GM23338 (cell line): ENCODE measurements around the gene TGFB1. TPM values are rescaled to one million over a fixed set of nuclear protein-coding genes. Genes with fewer than 3 reads are reported as not detected.

Experiments used
- ATAC-seq: fragments of 200-7000 bp; cut with Tn5 transposase; 3 replicates; pipeline ENCODE4 v1.9.1; 2020
- DNase-seq: peaks from one replicate; pipeline ENCODE4 v3.0.0-alpha.2; 2015; ENCODE audit warnings: low spot score
- H2AFZ ChIP-seq: fragments of 200-600 bp; sonication (generic); 2 replicates; pipeline ENCODE4 v1.8.0; 2016; ENCODE audit warnings: antibody characterized with exemption, mild to moderate bottlenecking, moderate library complexity
- H3F3A ChIP-seq: fragments of 200-600 bp; sonication (generic); replicated peaks from 2 replicates; pipeline ENCODE4 v1.8.0; 2017; ENCODE audit warnings: antibody characterized with exemption, mixed run types, low read depth
- H3K27ac ChIP-seq: fragments of 200-600 bp; sonication (generic); 2 replicates; pipeline ENCODE4 v1.6.1; 2016; ENCODE audit warnings: low read depth
- H3K27me3 ChIP-seq: fragments of 200-600 bp; sonication (generic); 2 replicates; pipeline ENCODE4 v1.8.0; 2016; ENCODE audit warnings: mild to moderate bottlenecking, mixed run types, moderate library complexity; ENCODE audit not compliant: insufficient read depth
- H3K36me3 ChIP-seq: fragments of 200-600 bp; sonication (generic); 2 replicates; pipeline ENCODE4 v1.8.0; 2016; ENCODE audit warnings: mild to moderate bottlenecking; ENCODE audit not compliant: insufficient read depth
- H3K4me1 ChIP-seq: fragments of 200-600 bp; sonication (generic); 2 replicates; pipeline ENCODE4 v1.8.0; 2016; ENCODE audit warnings: mild to moderate bottlenecking, moderate library complexity; ENCODE audit not compliant: insufficient read depth
- H3K4me2 ChIP-seq: fragments of 200-600 bp; sonication (generic); 2 replicates; pipeline ENCODE4 v1.7.1; 2017; ENCODE audit warnings: mixed run types
- H3K4me3 ChIP-seq: fragments of 200-600 bp; sonication (generic); 2 replicates; pipeline ENCODE4 v1.6.1; 2016; ENCODE audit warnings: mixed run types
- H3K79me2 ChIP-seq: fragments of 200-600 bp; sonication (generic); replicated peaks from 2 replicates; pipeline ENCODE4 v1.8.0; 2017; ENCODE audit warnings: mild to moderate bottlenecking; ENCODE audit not compliant: insufficient read depth
- H3K9me2 ChIP-seq: fragments of 200-600 bp; sonication (generic); 2 replicates; pipeline ENCODE4 v1.8.0; 2017; ENCODE audit not compliant: insufficient read depth
- H4K20me1 ChIP-seq: fragments of 200-600 bp; sonication (generic); replicated peaks from 2 replicates; pipeline ENCODE4 v1.8.0; 2017; ENCODE audit warnings: mild to moderate bottlenecking; ENCODE audit not compliant: insufficient read depth
- H3K27ac Mint-ChIP-seq: 2 replicates; pipeline ENCODE4 v1.8.0; 2020; ENCODE audit warnings: inconsistent platforms, mild to moderate bottlenecking, moderate library complexity, mixed read lengths
- H3K27me3 Mint-ChIP-seq: 3 replicates; pipeline ENCODE4 v1.8.0; 2022; ENCODE audit warnings: low read depth, mild to moderate bottlenecking, moderate library complexity, mixed read lengths, inconsistent platforms; ENCODE audit not compliant: insufficient read depth, poor library complexity
- H3K36me3 Mint-ChIP-seq: 3 replicates; pipeline ENCODE4 v1.8.0; 2021; ENCODE audit warnings: low read depth, mild to moderate bottlenecking, inconsistent platforms, moderate library complexity, mixed read lengths
- H3K4me1 Mint-ChIP-seq: 3 replicates; pipeline ENCODE4 v1.8.0; 2020; ENCODE audit warnings: mild to moderate bottlenecking, inconsistent platforms, mixed read lengths
- H3K4me3 Mint-ChIP-seq: 3 replicates; pipeline ENCODE4 v1.8.0; 2021; ENCODE audit warnings: moderate library complexity, mild to moderate bottlenecking, inconsistent platforms, mixed read lengths
- H3K9me3 Mint-ChIP-seq: 3 replicates; pipeline ENCODE4 v1.8.0; 2020; ENCODE audit warnings: moderate library complexity, mild to moderate bottlenecking, inconsistent platforms, mixed read lengths
- CREB1 ChIP-seq: fragments of 250-450 bp; sonication (Bioruptor Pico); IDR thresholded peaks from 2 replicates; pipeline ENCODE4 v1.5.0; 2020; ENCODE audit warnings: low read depth, mild to moderate bottlenecking, moderate library complexity
- CTCF ChIP-seq, 2 experiments: fragments of 200-600 bp in 1 of 2; sonication (generic) in 1 of 2; conservative IDR thresholded peaks; 2 replicates each; pipeline versions ENCODE4 v1.5.1 to v1.6.1; 2016 to 2017; ENCODE audit warnings: antibody characterized with exemption in 2 of 2, low read depth in 2 of 2, mild to moderate bottlenecking in 2 of 2, moderate library complexity in 1 of 2
- EZH2 ChIP-seq: fragments of 200-600 bp; sonication (generic); IDR thresholded peaks from one replicate; pipeline ENCODE4 v1.8.0; 2017; ENCODE audit warnings: antibody characterized with exemption, mild to moderate bottlenecking, low read depth; ENCODE audit not compliant: unreplicated experiment
- ZNF114 ChIP-seq: fragments of 250-450 bp; sonication (Bioruptor Pico); IDR thresholded peaks from 2 replicates; pipeline ENCODE4 v1.5.0; 2020; ENCODE audit warnings: mild to moderate bottlenecking, moderate library complexity
- polyA plus RNA-seq: library from polyadenylated mRNA; unstranded; fragments of >200 nt; fragmentation: Nextera tagmentation; extraction: Ambion mirVana; gene quantifications from 2 replicates; pipeline ENCODE4 v1.2.1, GENCODE V29; 2016
- total RNA-seq: library from RNA; depleted of rRNA; stranded (reverse); fragments of >200 nt; shearing (Covaris generic); gene quantifications from 2 replicates; pipeline ENCODE4 v1.2.3, GENCODE V29; 2014

Gene TGFB1
- total and polyA plus RNA-seq, 2 experiments from 2014 or later, result 0.99 to 7.9 TPM

- Histone ChIP-seq H3K4me3 (no peak overlapping the region), H2AFZ (no peak overlapping the region), H3K79me2 (peaks cover 6% of the 10 kb centered on the region; the same call in 1 of the 2 replicates), H3K4me1 (no peaks in the 10 kb centered on the region), H3F3A (0 out of 2 replicates have a peak, but pooled peaks cover 4% of the 10 kb centered on the region), H3K4me2 (no peak overlapping the region), H3K36me3 (no peaks in the 10 kb centered on the region), H3K9me2 (0 out of 2 replicates have a peak, but pooled peaks cover 4% of the 10 kb centered on the region), H3K27me3 (no peaks in the 10 kb centered on the region), H3K27ac (no peak overlapping the region), H4K20me1 (no peaks in the 10 kb centered on the region)
- no peak for ATAC-seq
- Mint-ChIP-seq H3K36me3 (no peaks in the 10 kb centered on the region), H3K4me1 (peaks cover 3% of the 10 kb centered on the region; the same call in 1 of the 3 replicates), H3K27ac (no peak overlapping the region), H3K27me3 (peaks cover 5% of the 10 kb centered on the region), H3K9me3 (no peaks in the 10 kb centered on the region), H3K4me3 (no peak overlapping the region)
- DNase-seq, result peak; percentile 67
- TF ChIP-seq CTCF (conservative IDR thresholded peaks at IDR 0.05; ENCODE audit: low read depth in 2 of 2) (peak; percentile 27 to 48), EZH2 (no peak)
Observed at GRCh38 chr19:41366089-41366488, 12.4 kb upstream of the TGFB1 start.

- Mint-ChIP-seq H3K36me3 (no peaks in the 10 kb centered on the region), H3K27me3 (peaks cover 8% of the 10 kb centered on the region), H3K27ac (peak overlapping the region; percentile 98), H3K9me3 (no peaks in the 10 kb centered on the region), H3K4me1 (peaks cover 3% of the 10 kb centered on the region; the same call in 1 of the 3 replicates), H3K4me3 (peak overlapping the region; percentile 87)
- Histone ChIP-seq H2AFZ (no peak overlapping the region), H3K79me2 (peaks cover 6% of the 10 kb centered on the region; the same call in 1 of the 2 replicates), H3K9me2 (0 out of 2 replicates have a peak, but pooled peaks cover 4% of the 10 kb centered on the region), H3K27ac (peak overlapping the region; percentile 89), H3F3A (0 out of 2 replicates have a peak, but pooled peaks cover 4% of the 10 kb centered on the region), H3K36me3 (no peaks in the 10 kb centered on the region), H3K4me3 (peak overlapping the region; percentile 60), H3K27me3 (no peaks in the 10 kb centered on the region), H4K20me1 (no peaks in the 10 kb centered on the region), H3K4me2 (peak overlapping the region; percentile 76), H3K4me1 (no peaks in the 10 kb centered on the region)
- ATAC-seq (peak; percentile 6; the same call in 2 of the 3 replicates), DNase-seq (no peak)
- no peak for TF ChIP-seq ZNF114
Observed at GRCh38 chr19:41364524-41365391, 11.0 kb upstream of the TGFB1 start.

- no peaks in the 10 kb centered on the region for H4K20me1 ChIP-seq
- Mint-ChIP-seq H3K9me3 (no peaks in the 10 kb centered on the region), H3K27ac (peak within 1 kb of the TSS; percentile 98), H3K4me1 (peaks cover 3% of the 10 kb centered on the region; the same call in 1 of the 3 replicates), H3K27me3 (peaks cover 8% of the 10 kb centered on the region), H3K4me3 (peak within 1 kb of the TSS; percentile 87), H3K36me3 (no peaks in the 10 kb centered on the region)
- no peaks in the 10 kb centered on the region for H3K27me3 ChIP-seq
- no peaks in the 10 kb centered on the region for H3K36me3 ChIP-seq
- 0 out of 2 replicates have a peak, but pooled peaks cover 4% of the 10 kb centered on the region for H3K9me2 ChIP-seq
- DNase-seq (peak; percentile 100), ATAC-seq (peak; percentile 96)
- 0 out of 2 replicates have a peak, but pooled peaks cover 4% of the 10 kb centered on the region for H3F3A ChIP-seq
- H3K4me3 ChIP-seq, result peak within 1 kb of the TSS; percentile 60
- no peaks in the 10 kb centered on the region for H3K4me1 ChIP-seq
- H3K79me2 ChIP-seq, result peaks cover 6% of the 10 kb centered on the region; the same call in 1 of the 2 replicates
- H3K4me2 ChIP-seq, result peak within 1 kb of the TSS; percentile 76
- H2AFZ ChIP-seq, result no peak within 1 kb of the TSS
- H3K27ac ChIP-seq, result peak within 1 kb of the TSS; percentile 89
- TF ChIP-seq CREB1, result peak; percentile 82
Observed at GRCh38 chr19:41363753-41364523, 10.2 kb upstream of the TGFB1 start, which contains the start of gene B9D2. Gene B9D2, minus strand, starts transcription at chr19:41364149. Its CDS starts 630 bp downstream, at chr19:41363519.
